NCI-H460 (cell line): Measurements from ENCODE around the gene MN1. TPM values are rescaled to one million over a fixed set of nuclear protein-coding genes. Genes with fewer than 3 reads are reported as not detected.
"Not testable (repeated sequence)": the region's sequence is repeated elsewhere in the genome, so short reads cannot be mapped to it uniquely, and the experiment has no call there.

Experiments used
- DNase-seq: peaks from one replicate; pipeline ENCODE4 v3.0.0-alpha.2; 2016; ENCODE audit warnings: low read depth; ENCODE audit errors: extremely low read depth
- total RNA-seq: library from RNA; depleted of rRNA; stranded (reverse); fragments of >200 nt; shearing (Covaris generic); gene quantifications from 2 replicates; pipeline ENCODE4 v1.2.3, GENCODE V29; 2014

Gene MN1
- total RNA-seq, 1 experiment from 2014 or later: 10.5 TPM

DNA sequence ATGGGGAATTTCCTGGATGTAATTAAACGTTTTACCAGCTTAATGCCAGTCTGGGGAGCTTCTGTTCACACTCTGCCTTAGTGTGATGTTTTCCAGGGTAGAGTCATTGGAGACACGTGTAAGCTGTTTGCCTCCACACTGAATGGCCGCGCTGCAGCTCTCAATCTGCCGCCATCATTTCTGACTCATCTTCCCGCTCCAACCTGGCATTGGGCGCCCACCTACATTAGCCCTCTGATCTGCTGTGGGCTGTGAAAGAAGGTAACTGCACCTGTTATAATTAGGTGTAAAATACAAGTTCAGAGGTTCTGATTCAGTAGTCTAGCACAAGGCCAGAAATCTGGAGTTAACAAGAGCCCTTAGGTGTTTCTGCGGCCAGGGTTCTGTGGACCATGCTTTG is 54.6 kb downstream of the MN1 start:
- no peak for DNase-seq

DNA sequence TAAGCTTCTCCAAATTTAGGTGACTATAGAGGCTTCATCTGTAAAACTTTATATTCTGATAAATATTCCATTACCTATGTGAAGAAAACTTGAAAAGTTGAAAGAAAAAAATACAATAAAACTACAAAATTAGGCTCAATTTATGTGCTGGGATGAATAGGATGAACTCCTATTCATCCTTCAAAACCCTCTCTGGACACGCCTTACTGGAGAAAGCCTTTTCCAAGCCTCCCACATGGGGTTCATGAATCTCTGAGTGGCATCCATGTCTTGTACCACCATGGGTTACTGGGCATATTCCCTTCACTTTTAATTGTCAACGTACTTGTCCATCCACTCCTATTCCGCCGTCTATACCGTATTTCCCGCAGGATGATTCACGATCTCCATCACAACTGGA is 55.7 kb downstream of the MN1 start:
- no peak for DNase-seq

DNA sequence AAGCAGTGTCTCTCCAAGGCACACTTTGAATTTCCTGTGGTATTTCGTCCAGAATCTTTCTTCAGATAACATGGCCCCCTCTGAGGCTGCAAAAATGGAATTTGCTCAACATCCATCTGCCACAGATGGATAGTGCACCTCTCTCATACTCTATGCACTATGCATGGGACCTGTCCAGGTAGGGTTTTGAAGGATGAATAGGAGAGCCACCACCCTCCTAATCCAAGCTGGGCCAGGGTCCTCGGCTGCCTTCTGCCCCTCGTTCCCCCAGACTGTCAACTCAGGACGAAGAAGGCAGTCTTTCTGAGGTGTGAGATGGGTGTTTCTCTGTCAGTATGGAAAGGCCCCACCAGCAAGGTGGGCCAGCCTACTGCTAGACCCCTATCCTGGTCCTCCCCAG is 56.4 kb downstream of the MN1 start:
- DNase-seq: no peak

DNA sequence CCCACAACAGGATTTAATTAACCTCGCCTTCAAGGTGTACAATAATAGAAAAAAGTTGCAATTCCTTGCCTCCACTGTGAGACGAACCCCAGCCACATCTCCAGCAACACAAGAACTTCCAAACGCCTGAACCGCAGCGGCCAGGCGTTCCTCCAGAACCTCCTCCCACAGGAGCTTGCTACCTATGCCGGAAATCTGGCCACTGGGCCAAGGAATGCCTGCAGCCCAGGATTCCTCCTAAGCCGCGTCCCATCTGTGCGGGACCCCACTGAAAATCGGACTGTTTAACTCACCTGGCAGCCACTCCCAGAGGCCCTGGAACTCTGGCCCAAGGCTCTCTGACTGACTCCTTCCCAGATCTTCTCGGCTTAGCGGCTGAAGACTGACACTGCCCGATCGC is 57.5 kb downstream of the MN1 start:
- DNase-seq: not testable (repeated sequence)

DNA sequence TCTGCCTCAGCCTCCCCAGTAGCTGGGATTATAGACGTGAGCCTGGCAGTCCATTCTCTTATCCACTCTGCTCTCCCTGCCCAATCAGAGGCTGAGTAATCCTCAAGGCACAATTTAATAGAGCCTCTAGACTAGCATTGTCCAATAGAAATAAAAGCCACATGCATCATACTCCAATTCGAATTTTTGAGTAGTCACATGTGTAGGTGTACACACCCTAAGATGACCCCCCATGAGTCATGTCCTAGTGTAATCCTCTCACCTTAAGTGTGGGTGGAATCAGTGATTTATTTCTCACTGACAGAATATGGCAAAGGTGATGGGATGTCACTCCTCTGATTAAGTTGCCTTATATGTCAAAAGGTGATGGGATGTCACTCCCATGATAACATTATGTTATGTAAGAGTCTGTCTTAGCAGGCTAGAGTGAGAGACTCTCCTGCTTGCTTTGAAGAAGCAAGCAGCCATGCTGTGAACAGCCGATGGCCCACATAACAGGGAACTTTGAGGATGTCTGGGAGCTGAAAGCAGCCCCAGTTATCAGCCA is 61.3 kb downstream of the MN1 start:
- DNase-seq: no peak

DNA sequence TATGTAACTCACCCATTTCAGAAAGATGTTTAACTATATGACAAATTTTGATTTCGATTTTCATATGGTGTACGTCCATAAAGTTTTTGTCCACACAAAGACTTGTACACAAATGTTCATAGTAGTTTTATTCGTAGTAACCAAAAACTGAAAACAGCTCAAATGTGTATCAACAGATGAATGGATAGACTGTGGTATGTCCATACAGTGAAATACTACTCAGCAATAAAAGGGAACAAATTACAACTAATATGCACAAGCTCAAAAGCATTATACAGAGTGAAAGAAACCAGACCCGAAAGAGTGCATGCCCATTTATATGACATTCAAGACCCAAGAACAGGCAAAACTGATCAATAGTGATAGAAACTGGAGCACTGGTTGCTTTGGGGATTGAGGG is 64.0 kb downstream of the MN1 start:
- no peak for DNase-seq

DNA sequence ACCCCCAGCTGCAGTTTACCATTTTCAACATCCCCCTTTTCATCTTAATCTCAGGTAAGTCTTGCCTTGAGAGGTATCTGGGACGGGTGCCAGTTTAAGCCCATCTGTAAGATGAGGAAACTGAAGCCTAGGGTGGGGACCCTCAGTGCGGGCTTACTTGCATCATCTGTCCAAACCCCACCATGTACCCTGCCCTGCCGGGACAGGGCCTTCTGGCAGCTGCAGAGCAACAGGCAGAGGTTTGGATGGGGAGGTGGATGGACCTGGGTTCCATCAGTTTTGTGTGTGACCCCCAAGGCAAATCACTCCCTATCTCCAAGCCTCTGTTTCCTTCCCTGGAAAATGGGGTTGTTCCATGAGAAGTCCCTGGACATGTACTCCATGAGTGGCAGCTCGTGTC is 67.5 kb downstream of the MN1 start:
- no peak for DNase-seq

DNA sequence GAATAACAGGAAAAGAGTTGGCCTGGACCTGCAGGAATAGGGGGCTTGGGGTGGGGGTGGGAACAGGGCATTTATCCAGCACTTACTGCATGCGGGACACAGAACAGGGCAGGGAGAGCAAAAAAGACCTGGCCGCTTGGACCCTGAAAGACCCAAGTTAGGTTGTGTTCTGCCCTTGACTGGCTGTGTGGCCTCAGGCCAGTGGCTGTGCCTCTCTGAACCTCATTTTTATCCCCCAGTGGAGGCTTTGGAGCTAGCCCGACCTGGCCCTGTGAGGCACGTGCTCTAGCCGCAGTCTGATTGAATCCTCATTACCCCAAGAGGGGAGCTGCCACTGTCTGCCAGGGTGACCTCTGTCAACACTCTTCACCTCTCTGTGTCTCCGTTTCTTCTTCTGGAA is 68.7 kb downstream of the MN1 start:
- no peak for DNase-seq

DNA sequence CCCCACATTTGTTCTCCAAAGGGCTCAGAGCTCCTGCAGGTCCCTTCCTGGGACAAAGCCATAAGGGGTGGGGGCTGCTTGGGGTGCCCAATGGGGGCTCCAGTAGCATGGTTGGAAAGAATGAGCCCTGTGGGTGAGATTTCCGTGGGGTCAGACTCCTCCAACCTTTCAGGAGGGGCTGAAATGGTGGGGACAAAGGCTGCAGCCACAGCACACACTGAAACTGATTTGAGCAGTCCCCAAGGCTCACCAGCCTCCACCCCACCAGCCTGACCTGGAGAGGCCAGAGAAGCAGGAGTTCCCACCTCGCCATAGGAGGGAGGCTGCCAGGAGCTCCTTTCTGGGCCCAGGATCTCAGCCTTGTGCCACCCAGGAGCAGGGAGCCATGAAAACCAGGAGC is 69.2 kb downstream of the MN1 start:
- no peak for DNase-seq

DNA sequence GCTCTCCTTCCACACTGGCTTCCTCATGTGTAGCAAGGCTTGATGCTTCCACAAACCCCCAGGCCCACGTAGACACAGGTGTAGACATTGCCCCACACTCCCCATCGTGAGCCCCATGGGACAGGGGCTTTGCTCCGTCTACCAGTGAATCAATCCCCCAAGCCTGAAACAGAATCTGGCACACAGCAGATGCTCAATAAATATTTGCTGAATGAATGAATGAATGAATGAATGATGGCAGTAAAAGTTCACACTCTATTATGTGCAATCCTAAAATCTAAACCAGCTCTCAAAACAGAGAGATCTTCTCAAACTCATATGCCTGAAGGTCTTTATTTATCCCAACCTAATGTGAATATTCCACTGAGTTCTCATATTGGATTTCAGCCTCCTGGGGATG is 69.9 kb downstream of the MN1 start:
- DNase-seq: no peak

DNA sequence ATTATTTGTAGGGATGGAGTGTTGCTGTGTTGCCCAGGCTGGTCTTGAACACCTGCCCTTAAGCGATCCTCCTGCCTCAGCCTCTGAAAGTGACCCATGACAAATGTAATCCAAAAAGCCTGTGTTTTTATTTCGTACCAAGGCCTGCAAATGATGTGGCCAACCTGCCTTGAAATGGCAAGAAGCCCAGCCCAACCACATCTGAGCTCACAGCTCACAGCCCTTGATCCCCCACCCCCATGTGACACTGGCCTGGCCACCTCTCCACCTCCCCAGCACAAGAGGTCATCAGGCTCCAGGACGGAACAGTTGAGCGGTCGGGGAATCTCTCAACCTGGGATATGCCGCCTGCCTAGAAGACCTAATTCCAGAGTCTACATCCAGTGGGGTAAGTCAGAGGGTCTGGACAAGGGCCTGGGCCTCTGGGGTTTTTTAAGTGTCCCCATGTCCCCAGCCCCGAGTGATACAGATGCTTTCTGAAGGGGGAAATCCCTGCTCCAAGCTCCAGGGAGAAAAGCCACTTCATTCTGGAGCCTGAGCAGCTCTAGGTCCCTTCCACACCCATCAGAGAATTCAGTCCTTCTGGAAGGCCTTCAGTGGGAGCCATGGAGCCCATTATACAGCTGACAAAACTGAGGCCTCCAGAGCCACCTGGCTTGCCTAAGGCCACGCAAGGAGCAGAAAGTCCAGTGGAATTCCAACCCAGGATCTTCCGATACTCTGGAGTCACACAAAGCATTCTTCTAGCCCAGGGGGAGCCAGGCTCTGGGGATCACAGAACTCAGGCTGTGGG is 70.7 kb downstream of the MN1 start:
- DNase-seq: no peak

DNA sequence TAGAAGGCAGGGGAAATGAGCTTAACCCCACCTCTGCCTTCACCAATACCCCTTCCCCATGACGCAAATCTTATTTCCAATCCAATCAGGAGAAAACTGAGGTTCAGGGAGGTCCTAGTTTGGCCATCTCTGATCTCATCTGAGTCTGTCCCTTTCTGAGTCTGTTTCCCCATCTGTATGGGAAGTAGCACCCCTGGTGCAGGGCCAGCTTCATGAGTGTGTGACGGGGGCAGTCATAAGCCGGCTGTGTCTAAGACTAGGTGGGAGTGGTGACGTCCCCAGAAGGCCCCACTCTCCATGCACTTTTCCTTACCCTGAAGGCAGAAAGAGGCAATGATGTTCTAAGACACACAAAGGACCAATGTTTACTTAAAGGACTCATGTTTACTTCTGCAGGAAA is 72.3 kb downstream of the MN1 start:
- no peak for DNase-seq

DNA sequence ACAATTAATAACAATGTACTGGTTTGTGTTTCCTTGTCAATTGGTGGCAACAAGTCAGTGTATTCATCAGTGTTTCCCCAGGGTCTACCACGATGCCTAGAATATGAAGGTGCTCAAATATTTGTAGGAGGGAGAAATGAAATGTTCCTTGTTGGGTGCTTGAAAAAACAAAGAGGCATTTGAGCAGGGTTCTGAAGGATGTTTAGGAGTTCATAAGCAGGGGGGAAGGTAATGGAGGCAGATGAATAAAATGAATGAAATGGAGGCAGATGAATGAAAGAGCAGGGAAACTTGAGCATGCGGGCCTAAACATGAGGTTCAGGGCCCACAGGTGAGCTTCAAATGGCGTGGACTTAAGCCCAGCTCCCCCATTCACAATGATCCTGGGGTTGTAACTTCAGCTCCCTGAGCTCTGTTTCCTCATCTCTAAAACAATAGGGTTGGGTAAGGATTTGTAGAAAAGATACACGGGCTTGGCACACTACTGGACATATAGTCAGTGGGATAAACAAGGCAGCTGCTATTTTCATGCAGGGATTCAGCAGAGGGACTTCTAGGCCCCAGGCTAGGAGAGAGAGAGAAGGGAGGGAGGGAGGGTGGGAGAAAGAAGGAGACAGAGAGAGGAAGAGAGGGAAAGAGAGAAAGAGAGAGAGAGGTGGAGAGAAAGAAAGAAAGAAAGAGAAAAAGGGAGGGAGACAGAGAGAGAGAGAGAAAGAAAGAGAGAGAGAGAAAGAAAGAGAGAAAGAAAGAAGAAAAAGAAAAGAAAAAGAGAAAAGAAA is 73.7 kb downstream of the MN1 start:
- DNase-seq: no peak

DNA sequence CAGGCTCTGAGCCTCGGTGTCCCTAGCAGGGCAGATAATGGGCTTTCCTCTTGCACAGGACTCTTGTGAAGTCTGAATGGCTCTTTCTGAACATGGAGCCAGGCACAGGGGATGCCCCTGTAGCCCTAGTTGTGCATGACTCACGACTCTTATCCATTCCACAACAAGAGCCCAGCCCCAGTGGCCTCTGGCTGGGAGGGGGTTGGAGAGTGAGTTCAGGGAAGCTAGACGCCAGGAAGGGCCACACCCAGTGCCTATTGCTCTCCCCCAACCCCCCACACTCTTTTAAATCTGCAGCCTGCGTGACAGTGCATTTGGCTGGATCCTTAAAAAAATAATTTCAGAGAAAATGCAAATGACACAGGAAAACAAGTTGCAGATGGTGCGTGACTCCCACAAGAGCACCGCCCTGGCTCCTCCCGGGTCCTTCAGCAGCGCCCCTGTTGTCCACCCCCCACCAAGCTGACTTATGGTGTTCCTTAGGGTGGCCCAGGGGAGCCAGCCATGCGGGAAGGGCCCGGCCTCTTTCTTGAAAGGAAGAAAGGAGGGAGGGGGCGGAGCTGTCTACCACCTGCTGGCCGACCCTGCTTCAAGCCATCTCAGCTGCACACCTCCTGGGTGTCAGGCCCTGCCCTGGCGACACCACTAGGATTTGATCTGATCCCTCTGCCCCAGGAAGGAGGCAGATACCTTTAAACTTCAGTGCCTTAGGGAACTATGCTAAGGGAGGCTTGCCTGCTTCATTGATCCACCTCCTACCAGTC is 74.7 kb downstream of the MN1 start:
- peak; percentile 93 for DNase-seq

DNA sequence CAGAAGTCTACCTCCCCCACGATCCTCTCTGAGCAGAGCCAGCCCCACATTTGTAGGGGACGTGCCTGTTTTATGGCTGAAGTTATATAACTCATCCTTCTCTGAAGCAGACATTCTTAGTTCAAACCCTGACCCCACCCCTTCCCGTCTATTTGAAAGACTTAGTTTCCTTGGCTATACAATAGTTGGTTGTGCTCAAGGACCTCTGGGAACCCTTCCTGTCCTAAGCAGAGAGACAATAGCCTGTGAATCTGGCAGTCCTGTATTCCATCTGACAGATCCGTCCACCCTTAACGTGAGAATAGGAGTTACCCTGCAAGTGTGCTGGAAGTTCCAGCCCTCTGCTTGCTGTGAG is 75.2 kb downstream of the MN1 start:
- no peak for DNase-seq

DNA sequence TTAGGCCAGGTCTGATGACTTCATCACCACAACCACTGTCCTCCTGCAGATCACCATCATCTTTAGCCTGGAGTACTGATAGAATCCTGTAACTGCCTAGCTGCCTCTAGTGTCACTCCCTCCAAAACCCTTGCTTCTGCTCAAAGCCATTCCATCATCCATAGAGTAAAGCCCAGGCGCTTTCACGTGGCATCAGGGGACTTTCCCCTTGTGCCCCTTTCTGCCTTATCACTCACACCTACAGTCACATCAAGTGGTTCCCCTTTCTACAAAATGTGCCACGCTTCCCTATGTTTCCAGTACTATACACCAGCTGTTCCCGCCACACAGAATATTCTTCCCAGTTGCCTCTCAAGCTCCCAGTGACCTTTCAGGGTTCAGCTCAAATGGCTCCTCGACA is 75.9 kb downstream of the MN1 start:
- DNase-seq: no peak

DNA sequence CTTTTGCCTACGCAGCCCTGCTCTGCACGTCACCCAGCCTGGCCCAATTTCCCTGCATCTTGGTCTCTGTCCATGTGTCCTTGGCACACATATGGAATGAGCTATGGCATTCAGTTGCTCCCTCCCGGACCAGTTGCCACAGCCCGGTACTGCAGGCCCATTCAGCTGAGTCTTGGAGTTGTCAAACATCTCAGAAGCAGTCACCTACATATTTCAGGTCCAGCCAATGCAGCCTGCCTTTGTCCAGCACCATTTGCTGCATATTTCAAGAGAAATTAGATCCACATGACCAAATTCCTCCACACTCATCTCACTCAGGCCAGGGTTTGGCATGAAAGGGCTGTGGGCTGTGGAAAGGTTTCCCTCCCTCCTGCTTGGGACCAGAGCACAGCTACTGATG is 76.8 kb downstream of the MN1 start:
- DNase-seq: no peak

DNA sequence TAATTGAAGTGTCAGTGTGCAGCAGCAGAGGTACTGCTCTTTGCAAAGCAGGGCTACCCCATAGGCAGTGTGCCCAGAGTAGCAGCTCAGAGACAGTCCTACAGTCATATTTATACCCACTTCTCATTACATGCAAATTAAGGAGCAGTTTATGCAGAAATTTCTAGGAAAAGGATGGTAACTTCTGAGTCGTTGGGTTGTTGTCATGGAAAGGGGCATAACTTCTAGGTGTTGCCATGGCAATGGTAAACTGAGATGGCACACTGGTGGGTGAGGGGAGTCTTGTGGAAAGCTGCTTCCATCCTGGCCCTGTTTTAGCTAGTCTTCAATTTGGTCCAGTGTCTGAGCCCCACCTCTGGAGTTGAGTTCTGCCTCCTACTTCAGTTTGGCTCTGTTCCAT is 77.4 kb downstream of the MN1 start:
- DNase-seq: no peak

DNA sequence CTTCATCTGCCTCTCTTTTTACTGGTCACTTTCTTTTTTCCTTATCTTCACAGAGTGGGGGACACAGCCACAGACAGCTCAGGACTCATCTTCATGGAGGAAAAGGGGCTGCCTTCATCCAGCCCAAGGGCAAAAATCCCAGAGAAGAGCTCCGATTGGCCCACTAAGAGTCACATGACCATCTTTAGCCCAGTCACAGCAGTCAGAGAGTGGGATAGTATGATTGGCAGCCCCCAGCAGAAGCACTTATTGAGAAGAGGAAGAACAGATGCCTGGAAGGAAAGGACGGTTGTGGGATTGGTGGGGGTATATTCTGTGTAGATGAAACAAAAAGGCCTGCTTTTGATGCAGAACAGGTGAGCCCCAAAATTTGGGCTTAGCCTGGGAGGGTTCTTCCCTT is 77.8 kb downstream of the MN1 start:
- no peak for DNase-seq

DNA sequence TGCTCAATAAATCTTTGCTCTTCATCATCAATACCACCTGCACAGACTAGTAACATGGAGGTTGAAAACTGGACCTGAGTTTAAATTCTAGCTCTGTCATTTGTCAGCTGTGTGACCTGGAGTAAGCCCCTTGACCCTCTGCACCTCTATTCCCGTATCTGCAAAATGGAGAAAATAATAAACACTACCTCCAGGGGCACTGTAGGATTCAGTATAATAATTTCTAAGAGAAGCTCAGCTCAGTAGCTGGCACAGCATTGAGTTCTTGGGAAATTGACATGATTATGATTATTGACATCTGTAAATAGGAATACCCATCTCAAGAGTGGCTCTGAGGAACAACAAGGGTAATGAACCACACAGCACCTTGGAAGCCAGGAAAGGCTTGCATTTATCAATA is 78.4 kb downstream of the MN1 start:
- no peak for DNase-seq

DNA sequence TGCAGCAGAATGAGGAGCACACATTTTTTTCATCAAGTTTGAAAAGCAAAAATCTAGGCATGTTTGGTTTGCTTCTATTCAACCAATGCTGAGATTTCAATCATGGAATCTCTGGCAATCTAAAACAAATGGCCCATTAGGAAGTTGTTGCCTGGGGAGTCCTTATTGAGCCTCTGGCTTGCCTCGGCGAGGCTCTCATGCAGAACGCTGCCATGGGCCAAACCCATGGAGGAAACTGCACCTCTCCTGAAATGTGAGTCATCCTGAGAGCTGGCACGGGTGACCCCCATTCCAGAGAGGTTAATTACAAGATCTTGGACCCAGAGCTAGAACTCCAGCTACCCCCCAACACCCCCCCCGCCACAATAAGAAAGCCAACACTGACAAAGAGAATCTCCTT is 80.7 kb downstream of the MN1 start:
- no peak for DNase-seq
